GM20000 (cell line): ENCODE measurements around the gene FOXJ2.
"Not testable (repeated sequence)": the region's sequence is repeated elsewhere in the genome, so short reads cannot be mapped to it uniquely, and the experiment has no call there.

ENCODE experiments used
- DNase-seq: peaks from one replicate; pipeline ENCODE4 v3.0.0; 2012; ENCODE audit warnings: low spot score
- CTCF ChIP-seq: IDR thresholded peaks from 2 replicates; pipeline ENCODE4 v1.5.1; 2012; ENCODE audit warnings: mild to moderate bottlenecking, control low read depth; ENCODE audit errors: extremely low read depth, missing control alignments

Gene FOXJ2

DNA sequence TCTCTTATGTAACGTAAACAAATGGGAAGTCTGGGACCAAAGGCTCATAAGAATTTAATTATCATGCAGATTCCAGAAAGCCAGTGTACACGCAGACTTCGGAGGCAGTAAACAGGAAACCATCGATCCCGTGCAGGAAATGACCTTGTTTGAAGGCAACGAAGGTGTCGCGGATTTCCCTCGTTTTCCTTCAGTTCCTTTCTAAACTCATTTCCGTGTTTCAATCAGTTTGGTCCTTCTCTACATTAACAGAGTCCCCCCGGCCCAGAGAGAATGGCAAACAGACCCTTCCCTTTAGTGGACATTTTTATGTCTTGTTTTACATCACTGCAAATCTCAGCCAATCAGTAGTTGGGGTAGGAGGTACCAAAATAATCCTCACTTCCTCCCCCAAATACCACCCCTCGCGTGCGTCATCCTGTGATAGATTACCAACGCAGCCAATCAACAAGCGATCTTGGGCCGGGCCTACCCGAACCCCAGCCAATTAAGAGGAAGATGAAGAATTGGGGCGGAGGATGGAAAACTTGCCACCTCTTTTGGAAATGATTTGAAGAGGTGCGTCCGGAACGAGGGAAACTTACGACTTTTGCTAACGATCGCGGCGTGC, 6.1 kb upstream of the FOXJ2 start:
- TF ChIP-seq CTCF: no peak
- peak; percentile 98 for DNase-seq

- no peak for TF ChIP-seq CTCF
- DNase-seq: no peak
These were observed 4.7 kb upstream of the FOXJ2 start for GRCh38 chr12:8027856-8028255.

DNA sequence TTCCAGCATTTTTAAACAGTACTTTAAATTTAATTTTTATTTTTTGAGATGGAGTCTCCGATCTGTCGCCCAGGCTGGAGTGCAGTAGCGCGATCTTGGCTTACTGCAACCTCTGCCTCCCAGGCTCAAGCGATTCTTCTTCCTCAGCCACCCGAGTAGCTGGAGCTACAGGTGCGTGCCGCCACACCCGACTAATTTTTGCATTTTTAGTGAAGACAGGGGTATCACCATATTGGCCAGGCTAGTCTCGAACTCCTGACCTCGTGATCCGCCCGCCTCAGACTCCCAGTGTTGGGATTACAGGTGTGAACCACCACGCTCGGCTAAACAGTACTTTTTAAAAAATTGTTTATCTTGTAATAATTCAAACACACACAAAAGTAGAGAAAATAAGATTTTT, 4.2 kb upstream of the FOXJ2 start:
- no peak for TF ChIP-seq CTCF
- no peak for DNase-seq

- no peak for DNase-seq
- TF ChIP-seq CTCF: no peak
These were observed 2.3 kb upstream of the FOXJ2 start for GRCh38 chr12:8030189-8030588.

DNA sequence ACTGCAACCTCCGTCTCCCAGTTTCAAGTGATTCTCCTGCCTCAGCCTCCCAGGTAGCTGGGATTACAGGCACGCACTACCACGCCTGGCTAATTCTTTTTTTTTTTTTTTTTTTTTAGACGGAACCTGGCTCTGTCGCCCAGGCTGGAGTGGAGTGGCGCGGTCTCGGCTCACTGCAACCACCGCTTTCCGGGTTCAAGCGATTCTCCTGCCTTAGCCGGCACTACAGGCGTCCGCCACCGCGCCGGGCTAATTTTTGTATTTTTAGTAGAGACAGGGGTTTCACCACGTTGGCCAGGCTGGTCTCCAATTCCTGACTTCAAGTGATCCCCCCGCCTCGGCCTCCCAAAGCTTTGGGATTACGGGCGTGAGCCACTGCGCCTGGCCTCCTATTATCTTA, 1.5 kb upstream of the FOXJ2 start:
- DNase-seq: not testable (repeated sequence)

DNA sequence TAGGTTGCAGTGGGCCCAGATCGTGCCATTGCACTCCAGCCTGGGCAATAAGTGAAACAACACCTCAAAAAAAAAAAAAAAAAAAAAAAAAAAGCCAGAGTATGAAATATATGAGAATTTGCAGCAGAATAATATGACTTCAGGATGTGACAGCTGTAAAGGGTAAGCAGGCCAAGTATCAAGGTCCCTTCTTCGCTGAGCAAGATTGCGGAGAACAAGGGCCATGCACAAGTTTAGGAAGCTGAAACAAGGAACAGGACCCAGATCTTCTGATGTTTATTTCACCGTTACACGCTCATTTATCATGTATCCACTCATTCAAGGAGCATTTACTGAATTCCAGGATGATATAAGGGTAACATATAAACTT, 659 bp upstream of the FOXJ2 start:
- TF ChIP-seq CTCF: no peak
- no peak for DNase-seq

DNA sequence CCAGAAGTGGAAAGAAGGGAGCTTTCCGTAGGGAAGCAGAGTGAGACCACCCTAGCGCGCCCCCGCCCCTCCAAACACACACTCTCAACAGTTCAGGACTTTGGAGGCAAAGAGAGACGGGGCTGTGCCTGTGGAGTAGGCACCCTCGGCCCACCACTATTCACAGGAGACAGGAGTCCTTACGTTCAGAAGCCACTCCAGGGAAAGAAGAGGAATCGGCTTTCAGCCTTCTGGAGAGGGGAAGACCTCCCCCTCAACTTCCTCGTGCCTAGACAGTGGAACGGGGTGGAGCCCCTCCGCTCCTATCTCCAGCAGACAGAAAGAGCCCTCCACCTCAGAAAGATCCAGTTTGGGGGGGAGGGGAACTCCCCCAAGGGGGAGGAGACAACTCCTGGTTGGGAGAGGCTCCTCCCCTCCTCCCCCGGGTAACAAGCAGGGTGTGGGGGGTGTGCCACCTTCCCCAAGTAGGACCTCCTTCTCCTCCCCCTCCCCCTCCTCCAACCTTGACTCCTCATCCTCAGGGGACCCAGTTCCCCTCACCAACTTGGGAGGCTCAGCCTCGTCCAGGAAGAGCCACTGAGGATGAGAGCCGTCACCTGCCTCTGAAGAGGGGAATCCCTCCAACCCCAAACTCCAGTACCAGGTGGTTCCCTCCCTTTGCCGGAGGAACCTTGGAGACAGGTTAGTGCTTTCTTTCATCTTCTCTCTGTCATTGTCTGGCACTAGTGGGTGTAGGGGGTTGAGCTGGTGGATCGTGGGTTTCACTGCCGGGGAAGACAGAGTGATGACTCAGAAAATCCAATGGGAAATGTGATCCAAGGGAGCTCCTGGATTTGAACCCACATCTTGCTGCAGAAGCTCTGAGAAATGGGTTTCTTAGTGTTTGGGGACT, 883 bp downstream of the FOXJ2 start:
- DNase-seq: peak; percentile 77
- no peak for TF ChIP-seq CTCF

GRCh38 chr12:8034802-8035201, 2.3 kb downstream of the FOXJ2 start:
- DNase-seq: no peak
- TF ChIP-seq CTCF: no peak
